Measurements from ENCODE around the gene ZC3HAV1. TPM values are rescaled to one million over a fixed set of nuclear protein-coding genes. Genes with fewer than 3 reads are reported as not detected.

The ZC3HAV1 gene
- 10 to 100 TPM; 43.4 to 59.7 (median 50.2) TPM for total RNA-seq

- 1% methylated on average over 15 to 25 of the region's 68 CpGs for WGBS, 2 donors
Observed at GRCh38 chr7:139109188-139109982, at the start of gene ZC3HAV1. ZC3HAV1 (minus strand) TSS chr7:139109720; CDS start chr7:139109331, 389 bp downstream.

GRCh38 chr7:139153832-139154231 lies 44.3 kb upstream of the ZC3HAV1 start:
- Histone ChIP-seq H3K4me3 (replicated peaks in 1 of 3) (no peak overlapping the region), H3K9me3 (no peaks in the 10 kb centered on the region), H3K27me3 (no peaks in the 10 kb centered on the region), H3K27ac (no peak overlapping the region), H3K36me3 (no peaks in the 10 kb centered on the region), H3K4me1 (no peaks in the 10 kb centered on the region)
- 65 to 67% methylated on average over 2 of the region's 2 CpGs for WGBS, 2 donors
- intact Hi-C loops (cut with DNase I), result no loop called here
- no peak for DNase-seq
- no peak for TF ChIP-seq CTCF (IDR thresholded peaks at IDR 0.05)
- TF ChIP-seq POLR2A (IDR thresholded peaks at IDR 0.05), result no peak

More at GRCh38 chr7:139109188-139109982, at the start of gene ZC3HAV1:
- Histone ChIP-seq H3K4me3 (replicated peaks in 1 of 3) (peak within 1 kb of the TSS; percentile 73 to 99 (median 92)), H3K9me3 (no peaks in the 10 kb centered on the region), H3K27ac (peak within 1 kb of the TSS; percentile 84 to 98 (median 94)), H3K36me3 (no peaks in the 10 kb centered on the region), H3K27me3 (no peaks in the 10 kb centered on the region), H3K4me1 (peaks cover 20% of the 10 kb centered on the region in 2 donors)
- TF ChIP-seq POLR2A (IDR thresholded peaks at IDR 0.05), result peak; percentile 10 to 86
- TF ChIP-seq CTCF (IDR thresholded peaks at IDR 0.05), result peak in 4 of 6 experiments; percentile 20 to 43 (median 29)
- DNase-seq, result peak; percentile 88
- intact Hi-C loops (cut with DNase I), result no loop called here

- Histone ChIP-seq H3K36me3 (peaks cover 7 to 10% of the 10 kb centered on the region in 2 donors), H3K9me3 (no peaks in the 10 kb centered on the region), H3K4me1 (no peaks in the 10 kb centered on the region), H3K27me3 (no peaks in the 10 kb centered on the region), H3K4me3 (replicated peaks in 1 of 3) (no peak overlapping the region), H3K27ac (no peak overlapping the region)
- TF ChIP-seq CTCF (IDR thresholded peaks at IDR 0.05) (no peak), POLR2A (IDR thresholded peaks at IDR 0.05) (no peak)
- WGBS, 2 donors, result 90 to 100% methylated on average over 1 of the region's 1 CpG
- no peak for DNase-seq
- intact Hi-C loops (cut with DNase I), result no loop called here
Observed at GRCh38 chr7:139152149-139152548, 42.6 kb upstream of the ZC3HAV1 start.

- H3K9me3 ChIP-seq, result no peaks in the 10 kb centered on the region
- DNase-seq, result no peak
- H3K4me3 ChIP-seq (replicated peaks in 1 of 3), result no peak overlapping the region
- intact Hi-C loops (cut with DNase I), result no loop called here
- H3K36me3 ChIP-seq, result peaks cover 0 to 5% of the 10 kb centered on the region in 2 donors
- H3K27ac ChIP-seq, result no peak overlapping the region
- no peaks in the 10 kb centered on the region for H3K27me3 ChIP-seq
- peaks cover 5 to 6% of the 10 kb centered on the region in 2 donors for H3K4me1 ChIP-seq
- no peak for TF ChIP-seq CTCF (IDR thresholded peaks at IDR 0.05)
- no peak for TF ChIP-seq POLR2A (IDR thresholded peaks at IDR 0.05)
- WGBS, 2 donors, result 93 to 94% methylated on average over 4 of the region's 4 CpGs
Observed at GRCh38 chr7:139139150-139139549, 29.6 kb upstream of the ZC3HAV1 start.

Data from thyroid gland (tissue), 4 donors.